HG02840 (cell line): ENCODE measurements around the gene EIF3B.
A peak's percentile ranks its signal among the peaks of the same experiment; 100 is the strongest.
"Not testable (repeated sequence)": the region's sequence is repeated elsewhere in the genome, so short reads cannot be mapped to it uniquely, and the experiment has no call there.

ENCODE experiments used
- ATAC-seq: cut with Tn5 transposase; IDR thresholded peaks from one replicate; pipeline ENCODE4 v1.9.1; 2021; ENCODE audit warnings: mild to moderate bottlenecking, moderate library complexity, moderate number of reproducible peaks; ENCODE audit not compliant: unreplicated experiment, low FRiP score

Gene EIF3B

DNA sequence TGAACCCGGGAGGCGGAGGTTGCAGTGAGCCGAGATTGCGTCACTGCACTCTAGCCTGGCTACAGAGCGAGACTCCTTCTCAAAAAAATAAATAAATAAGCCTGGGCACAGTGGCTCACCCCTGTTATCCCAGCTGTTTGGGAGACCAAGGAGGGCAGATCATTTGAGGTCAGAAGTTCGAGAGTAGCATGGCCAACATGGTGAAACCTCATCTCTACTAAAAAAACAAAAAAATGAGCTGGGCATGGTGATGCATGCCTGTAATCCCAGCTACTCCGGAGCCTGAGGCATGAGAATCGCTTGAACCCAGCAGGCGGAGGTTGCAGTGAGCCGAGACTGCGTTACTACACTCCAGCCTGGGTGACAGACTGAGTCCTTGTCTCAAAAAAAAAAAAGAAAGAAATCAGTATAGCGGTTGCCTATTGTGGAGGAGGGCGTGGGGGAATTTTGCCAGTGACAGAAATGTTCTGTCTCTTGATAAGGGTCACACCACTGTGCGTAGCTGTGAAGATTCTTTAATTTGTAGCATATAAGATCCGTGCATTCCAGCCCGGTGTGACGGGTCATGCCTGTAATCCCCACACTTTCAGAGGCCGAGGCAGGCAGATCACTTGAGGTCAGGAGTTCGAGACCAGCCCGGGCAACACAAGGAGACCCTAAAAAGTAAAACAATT lies 17.9 kb upstream of the EIF3B start:
- ATAC-seq = no peak

DNA sequence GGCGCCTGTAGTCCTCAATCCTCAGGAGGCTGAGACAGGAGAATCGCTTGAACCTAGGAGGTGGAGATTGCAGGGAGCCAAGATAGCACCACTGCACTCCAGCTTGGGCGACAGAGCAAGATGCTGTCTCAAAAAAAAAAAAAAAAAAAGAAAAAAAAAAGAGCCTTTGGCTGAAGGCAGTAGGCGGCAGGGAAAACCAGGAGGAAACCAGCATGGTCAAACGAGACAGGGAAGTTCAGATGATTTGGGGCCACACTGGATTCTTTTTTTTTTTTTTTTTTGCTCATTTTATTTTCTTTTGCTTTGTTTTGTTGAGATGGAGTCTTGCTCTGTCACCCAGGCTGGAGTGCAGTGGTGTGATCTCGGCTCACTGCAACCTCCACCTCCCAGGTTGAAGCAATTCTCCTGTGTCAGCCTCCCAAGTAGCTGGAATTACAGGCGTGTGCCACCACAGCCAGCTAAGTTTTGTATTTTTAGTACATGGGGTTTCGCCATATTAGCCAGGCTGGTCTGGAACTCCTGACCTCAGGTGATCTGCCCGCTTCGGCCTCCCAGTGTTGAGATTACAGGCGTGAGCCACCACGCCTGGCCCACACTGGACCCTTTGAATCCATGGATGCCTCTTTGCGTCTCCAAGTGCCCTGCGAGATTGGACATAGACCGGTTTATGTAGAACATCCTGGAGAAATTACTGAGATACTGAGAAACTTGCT lies 7.1 kb upstream of the EIF3B start:
- ATAC-seq = not testable (repeated sequence)

DNA sequence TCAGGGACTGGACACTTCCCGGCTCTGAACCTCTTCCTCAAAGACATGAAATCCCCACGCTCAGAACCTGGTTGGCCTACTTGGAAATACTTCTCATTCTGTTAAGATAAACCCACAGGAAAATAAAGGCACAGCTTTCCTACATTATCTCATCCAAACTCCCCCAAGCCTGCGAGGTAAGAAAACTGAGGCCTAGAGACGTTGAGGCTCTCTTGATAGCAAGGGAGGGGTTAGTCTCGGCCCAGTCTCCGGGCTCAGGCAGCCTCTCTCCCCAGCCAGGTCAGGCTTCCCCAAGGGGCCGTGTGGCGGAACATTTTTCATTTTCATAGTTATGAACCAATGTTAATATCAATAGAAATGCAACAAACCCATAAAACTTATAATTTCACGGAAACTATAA lies 4.6 kb upstream of the EIF3B start:
- no peak for ATAC-seq

DNA sequence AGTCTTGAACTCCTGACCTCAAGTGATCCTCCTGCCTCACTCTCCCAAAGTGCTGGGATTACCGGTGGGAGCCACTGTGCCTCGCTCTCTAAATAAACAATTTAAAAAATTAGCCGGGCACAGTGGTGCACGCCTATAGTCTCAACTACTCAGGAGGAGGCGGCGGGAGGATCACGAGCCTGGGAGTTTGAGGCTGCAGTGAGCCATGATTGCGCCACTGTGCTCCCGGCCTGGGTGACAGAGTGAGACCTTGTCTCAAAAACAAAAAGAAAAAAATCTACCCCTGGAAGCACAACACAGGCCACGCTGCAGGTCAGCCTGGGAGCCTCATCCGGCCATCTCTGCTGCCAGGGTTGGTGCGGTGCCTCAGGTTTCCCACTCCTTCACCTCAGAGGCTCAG lies 3.8 kb upstream of the EIF3B start:
- ATAC-seq = no peak

DNA sequence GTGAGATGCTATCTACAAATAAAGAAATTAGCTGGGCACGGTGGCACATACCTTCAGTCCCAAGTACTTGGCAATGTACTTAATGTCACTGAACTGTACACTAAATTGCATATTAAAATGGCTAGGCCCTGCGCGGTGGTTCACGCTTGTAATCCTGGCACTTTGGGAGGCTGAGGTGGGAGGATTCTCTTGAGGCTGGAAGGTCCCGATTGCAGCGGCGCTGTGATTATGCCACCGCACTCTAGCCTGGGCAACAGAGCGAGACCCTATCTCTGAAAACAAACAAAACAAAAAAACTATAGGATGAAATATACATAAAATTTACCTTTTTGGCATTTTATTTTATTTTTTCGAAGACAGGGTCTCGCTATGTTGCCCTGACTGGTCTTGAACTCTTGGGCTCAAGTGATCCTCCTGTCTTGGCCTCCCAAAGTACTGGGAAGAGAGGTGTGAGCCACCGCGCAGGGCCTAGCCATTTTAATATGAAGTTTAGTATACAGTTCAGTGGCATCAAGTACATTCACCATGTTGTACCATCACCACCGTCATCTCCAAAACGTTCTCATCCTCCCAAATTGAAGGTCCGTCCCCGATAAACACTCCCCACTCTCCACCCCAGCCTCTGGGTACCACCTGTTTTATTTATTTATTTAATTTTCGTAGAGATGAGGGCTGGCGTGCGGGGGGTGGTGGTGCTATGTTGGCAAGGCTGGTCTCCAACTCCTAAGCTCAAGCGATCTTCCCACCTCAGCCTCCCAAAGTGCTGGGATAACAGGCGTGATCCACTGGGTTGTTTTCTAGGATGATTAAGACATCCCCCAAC lies 1.3 kb upstream of the EIF3B start:
- ATAC-seq = no peak

DNA sequence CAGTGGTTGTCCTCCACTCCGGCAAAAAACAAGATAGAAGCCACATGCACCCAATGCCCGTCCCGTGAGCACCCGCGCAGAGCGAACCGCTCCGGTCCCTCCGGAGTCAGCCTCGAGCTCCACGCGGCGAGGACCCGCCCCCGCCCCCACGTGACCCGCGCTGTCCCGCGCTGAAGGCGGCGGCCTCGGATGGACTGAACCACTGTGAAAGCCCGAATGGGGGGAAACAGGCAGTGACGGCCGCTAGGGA lies 766 bp upstream of the EIF3B start:
- peak; percentile 57 for ATAC-seq

DNA sequence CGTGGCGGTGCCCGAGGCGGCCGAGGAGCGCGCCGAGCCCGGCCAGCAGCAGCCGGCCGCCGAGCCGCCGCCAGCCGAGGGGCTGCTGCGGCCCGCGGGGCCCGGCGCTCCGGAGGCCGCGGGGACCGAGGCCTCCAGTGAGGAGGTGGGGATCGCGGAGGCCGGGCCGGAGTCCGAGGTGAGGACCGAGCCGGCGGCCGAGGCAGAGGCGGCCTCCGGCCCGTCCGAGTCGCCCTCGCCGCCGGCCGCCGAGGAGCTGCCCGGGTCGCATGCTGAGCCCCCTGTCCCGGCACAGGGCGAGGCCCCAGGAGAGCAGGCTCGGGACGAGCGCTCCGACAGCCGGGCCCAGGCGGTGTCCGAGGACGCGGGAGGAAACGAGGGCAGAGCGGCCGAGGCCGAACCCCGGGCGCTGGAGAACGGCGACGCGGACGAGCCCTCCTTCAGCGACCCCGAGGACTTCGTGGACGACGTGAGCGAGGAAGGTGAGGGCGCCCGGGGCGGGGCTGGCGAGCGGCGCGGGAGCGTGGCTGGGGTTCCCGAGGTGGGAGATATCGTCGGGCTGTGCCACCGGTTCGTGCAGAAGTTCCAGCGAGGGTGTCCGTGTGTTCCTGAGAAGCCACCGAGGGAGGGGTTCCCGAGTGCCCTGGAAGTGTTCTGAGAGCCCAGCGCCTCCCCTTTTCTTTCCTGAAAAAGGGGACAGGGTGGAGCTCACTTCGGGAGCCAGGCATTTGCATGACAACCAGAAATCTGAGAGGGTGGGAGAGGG lies 495 bp downstream of the EIF3B start:
- no peak for ATAC-seq

DNA sequence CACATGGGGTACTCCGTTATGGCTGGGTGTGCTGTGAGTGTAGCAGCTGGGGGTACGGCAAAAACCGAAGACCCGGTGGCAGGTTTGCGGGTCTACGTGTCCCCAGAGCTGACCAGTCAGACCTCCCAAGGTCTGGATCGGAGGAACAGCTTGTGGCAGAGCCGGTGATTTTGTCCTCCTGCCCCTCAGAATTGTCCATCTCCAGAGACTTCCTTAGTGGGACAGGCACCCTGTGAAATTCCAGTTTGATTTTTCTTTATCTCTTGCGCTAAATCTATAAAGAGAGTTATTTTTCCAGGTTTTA lies 1.0 kb downstream of the EIF3B start:
- no peak for ATAC-seq

DNA sequence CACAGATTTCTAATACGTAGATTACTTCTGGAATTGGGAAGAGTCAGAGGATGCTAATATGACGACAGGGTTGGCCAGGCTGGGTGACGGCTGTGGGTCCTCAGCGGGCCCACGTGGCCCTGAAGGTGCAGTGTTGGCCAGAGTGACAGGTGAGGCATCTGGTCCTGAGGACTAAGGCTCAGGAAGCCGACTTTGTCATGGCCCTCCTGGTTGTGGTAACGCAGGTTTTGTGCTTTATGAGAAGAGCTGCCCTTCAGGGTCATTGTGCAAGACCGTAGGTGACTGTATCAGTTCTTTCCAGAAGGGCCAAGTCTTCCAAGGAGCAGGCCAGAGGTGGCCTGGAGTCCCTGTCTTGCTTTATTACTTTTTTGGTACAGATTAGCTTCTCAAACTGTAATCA lies 2.5 kb downstream of the EIF3B start:
- no peak for ATAC-seq

DNA sequence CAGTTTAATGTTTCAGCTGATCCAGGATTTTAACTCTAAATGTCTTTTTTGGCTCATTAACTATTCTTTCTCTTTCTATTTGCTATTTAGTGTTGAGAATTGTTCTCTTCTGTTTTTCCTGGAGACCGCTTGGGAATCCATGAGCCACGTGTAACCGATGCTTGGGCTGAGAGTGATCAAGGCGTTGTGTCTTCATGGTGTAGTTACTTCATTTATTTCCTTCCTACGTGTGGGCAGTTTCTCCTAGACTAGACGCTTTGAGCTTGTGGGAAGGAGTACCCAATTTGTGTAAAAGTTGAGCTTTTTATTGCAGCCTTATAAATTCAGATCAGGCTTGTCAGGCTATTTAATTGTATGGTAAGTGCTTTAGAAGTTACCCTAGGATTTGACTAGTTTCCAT lies 2.9 kb downstream of the EIF3B start:
- ATAC-seq = no peak

DNA sequence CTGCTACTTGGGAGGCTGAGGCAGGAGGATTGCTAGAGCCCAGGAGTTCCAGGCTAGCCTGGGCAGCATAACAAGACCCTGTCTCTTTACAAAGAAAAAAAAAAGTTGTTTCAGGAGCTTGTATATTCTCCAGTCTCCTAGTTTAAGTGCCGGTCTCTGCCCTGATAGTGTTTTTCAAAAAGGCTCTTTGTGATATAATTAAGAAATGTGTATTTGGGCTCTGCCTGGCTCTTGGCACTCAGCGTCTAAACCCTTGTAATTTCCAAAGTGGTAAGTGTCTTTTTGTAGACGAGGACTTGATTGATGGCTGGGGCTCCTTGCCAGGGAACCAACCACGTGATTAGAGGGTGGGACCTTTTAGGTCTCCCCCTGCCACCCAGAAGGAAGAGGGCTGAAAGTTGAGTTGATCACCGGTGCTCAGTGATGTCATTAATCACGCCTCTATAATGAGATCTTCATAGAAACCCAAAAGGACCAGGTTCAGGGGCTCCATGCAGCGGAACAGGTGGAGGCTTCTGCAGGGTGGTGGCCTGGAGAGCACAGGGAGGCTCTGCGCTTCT lies 4.4 kb downstream of the EIF3B start:
- ATAC-seq = no peak

DNA sequence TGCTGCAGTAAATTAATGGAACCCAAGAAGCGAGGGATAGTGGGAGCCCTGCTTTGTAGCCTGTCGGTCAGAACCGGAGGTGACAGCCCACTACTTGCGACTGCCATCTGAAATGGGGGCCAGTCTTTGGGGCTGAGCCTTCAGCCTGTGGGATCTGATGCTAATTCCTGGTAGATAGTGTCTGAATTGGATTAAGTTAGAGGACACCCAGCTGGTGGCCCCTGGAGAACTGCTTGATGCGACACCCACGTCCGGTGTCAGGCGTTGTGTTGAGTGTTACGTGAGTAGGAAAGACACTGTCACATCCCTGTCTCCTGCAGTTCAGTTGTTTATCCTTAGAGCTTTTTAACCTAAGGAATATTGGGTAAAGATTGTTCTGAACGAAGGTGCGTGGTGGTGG lies 5.0 kb downstream of the EIF3B start:
- ATAC-seq = no peak

DNA sequence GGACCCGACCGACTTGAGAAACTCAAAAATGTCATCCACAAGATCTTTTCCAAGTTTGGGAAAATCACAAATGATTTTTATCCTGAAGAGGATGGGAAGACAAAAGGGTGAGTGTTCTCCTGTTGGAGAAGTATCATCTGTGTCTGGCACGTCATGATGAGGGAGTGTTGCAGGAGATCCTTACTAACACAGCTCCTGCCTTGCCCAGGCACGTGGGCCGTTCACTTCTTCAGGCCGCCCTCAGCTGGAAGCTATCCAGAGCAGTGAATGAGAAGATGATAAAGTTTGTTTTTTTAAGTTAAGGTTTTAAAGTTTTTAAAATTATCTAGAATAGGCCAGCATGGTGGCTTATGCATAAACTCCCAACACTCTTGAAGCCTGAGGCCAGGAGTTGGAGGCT lies 6.2 kb downstream of the EIF3B start:
- no peak for ATAC-seq

DNA sequence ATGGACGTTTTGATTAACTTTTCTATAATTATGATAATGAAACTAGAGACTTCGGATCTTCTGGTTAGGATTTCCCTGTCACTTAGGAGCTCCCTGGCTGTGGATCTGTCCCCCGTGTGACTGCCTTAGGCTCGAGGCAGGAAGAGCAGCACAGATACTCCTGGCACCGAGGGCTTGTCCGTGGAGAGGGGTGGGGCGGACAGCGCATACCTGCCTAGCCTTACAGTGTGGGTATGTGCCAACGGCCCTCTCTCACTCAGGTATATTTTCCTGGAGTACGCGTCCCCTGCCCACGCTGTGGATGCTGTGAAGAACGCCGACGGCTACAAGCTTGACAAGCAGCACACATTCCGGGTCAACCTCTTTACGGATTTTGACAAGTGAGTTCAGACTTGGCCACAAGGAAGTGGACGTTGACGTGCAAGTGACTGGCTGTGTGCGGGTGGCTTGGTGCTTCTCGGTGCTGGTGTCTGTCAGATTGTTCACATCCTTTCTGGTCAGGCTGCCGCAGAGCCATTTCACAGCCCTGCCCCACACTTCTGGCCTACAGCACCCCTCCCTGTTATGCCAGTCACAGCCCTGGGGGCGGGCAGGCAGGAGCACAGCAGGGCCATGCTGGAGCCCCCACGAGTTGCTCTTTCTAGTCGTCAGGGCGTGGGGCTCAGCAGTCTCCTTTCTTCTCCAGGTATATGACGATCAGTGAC lies 7.9 kb downstream of the EIF3B start:
- no peak for ATAC-seq

DNA sequence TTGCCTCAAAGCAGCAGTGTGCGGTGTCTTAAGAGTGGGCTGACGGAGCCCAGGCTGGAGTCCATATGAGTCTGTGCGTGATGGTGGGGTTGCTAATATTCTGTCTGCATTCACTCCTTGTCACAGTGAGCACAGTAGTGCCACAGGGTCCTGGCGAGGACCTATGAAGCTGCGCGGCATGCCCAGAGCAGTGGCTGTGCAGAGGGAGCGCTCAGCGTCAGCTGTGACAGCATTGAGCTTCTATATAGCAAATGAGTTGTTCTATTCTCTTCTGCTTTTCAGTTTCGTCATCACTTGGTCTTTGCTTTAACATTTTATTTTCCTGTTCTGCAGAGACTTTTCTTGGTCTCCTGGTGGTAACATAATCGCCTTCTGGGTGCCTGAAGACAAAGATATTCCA lies 14.5 kb downstream of the EIF3B start:
- ATAC-seq = no peak

DNA sequence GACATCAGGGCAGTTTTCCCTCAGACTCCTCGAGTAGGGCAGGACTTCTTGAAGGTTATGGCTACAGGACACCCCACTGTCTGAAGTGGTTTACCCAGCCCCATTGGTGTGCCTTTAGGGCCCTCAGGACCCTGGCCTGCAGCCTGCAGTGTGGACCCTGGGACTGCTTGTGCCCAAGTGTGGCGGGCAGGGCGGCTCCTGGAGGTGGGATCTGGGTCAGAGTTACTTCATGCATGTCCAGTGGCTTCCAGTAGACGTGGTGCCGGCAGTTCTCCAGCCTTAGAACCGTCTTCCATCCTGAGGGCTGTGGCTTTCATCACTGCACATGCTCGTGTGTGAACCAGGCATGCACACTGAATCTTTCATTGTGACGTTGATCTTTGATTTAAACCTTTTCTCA lies 16.7 kb downstream of the EIF3B start:
- no peak for ATAC-seq

DNA sequence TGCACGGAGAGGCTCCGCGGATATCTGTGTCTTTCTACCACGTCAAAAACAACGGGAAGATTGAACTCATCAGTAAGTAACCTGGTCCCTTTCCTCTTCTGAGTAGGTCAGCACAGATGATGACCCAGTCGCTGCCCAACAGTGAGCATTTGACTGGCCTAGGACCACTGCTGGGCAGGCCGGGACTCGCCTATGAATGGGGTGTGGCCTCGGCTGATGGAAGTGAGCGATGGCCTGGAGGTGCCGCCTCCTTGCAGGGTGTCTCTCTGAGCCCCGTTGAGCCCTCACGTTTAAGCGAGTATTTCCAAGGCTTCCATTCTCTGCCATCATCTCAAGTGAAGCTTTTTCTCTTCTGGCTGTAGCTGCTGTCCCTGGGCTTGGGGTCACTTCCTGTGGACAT lies 18.1 kb downstream of the EIF3B start:
- no peak for ATAC-seq

DNA sequence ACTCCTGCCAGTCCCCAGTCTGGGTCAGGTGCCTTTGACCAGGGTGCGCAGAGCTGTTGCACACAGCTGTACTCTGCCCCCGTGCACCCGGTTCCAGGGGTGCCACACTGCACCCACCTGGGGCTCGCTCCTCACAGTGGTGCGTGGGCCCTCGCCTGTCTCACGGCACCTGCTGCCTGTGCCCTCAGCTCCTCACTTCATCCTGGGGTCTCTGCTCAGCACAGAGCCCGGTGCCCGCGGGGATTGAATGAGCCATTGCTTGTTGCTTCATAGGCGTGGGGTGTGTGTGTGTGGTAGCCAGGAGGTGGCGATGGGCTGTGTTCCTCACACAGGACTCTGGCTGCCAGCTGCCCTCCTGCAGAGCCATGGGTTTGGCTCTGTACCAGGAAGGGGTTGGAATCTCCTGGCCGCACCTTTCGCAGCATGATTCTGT lies 18.5 kb downstream of the EIF3B start:
- no peak for ATAC-seq

DNA sequence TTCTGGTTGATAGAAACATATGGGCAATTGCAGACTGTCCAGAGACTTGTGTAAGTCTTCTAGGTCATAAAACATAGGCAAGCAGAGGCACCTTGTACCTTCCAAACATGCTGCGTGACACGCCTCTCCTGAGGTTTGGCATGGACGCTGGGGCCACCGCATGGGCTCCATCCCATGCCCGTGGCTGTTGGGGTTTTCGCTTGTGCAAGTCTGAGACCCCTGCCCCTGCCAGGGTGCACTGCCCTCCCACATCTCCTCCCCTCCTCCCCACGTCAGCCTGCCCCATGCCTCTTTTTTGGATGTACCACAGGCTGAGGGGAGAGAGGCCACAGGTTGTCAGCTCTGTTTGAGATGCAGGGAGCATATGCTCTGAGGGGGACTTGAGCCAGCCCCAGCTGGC lies 19.0 kb downstream of the EIF3B start:
- ATAC-seq = no peak

DNA sequence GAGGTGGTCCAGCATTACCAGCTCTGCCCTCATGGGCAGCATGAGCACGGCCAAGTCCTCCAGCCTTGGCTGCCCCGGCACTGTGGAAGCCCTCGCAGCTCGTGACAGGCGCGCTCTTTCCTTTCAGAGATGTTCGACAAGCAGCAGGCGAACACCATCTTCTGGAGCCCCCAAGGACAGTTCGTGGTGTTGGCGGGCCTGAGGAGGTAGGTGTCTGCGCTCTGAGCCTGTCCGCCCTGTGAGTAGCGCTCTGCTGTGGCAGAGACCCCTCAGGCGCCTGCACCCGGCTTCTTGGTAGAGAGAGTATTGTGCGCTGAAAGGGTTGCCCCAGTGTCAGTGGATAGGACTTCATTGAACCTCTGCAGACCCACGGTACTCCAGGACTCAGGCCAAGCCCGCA lies 19.8 kb downstream of the EIF3B start:
- no peak for ATAC-seq
